ENCODE results near the gene ARMC9.
A peak's percentile ranks its signal among the peaks of the same experiment; 100 is the strongest.

Gene ARMC9

GRCh38 chr2:231337807-231338759, 139.7 kb downstream of the ARMC9 start:
- H3K36me3 ChIP-seq (ENCODE audit: control insufficient read depth, insufficient read depth, low read length, severe bottlenecking), result peaks cover 8% of the 10 kb centered on the region
- H3K9ac ChIP-seq (ENCODE audit: low read length), result no peak overlapping the region
- H3K4me1 ChIP-seq (ENCODE audit: control insufficient read depth, insufficient read depth, low read length), result no peaks in the 10 kb centered on the region
- DNase-seq (ENCODE audit: low read depth), result no peak
- H3K27me3 ChIP-seq (replicated peaks; ENCODE audit: control insufficient read depth, insufficient read depth, low read length), result no peaks in the 10 kb centered on the region
- H3K4me3 ChIP-seq (ENCODE audit: low read length), result no peak overlapping the region
- no peaks in the 10 kb centered on the region for H3K9me3 ChIP-seq (ENCODE audit: control insufficient read depth, low read length)

GRCh38 chr2:231339316-231339715, 140.9 kb downstream of the ARMC9 start:
- Histone ChIP-seq H3K9ac (ENCODE audit: low read length) (no peak overlapping the region), H3K36me3 (ENCODE audit: control insufficient read depth, insufficient read depth, low read length, severe bottlenecking) (peaks cover 2% of the 10 kb centered on the region)

DNA sequence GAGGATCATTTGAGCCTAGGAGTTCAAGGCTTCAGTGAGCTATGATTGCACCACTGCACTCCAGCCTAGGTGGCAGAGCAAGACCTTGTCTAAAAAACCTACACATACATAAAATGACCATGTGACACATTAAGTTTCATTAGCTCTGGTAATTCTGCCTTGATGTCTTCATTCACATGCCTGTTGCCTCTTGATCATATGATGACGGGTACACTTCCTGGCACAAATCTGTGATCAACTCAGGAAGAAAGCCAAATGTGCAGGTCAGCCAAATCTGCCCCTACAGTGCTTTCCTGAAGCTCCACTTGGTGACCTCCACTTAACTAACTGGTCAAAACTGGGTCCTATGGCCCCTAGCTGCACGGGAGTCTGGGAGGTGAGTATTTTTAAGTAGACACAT, 142.7 kb downstream of the ARMC9 start:
- H3K4me3 ChIP-seq (ENCODE audit: low read length), result no peak overlapping the region
- no peaks in the 10 kb centered on the region for H3K4me1 ChIP-seq (ENCODE audit: control insufficient read depth, insufficient read depth, low read length)
- no peak for DNase-seq (ENCODE audit: low read depth)
- peaks cover 9% of the 10 kb centered on the region for H3K36me3 ChIP-seq (ENCODE audit: control insufficient read depth, insufficient read depth, low read length, severe bottlenecking)
- no peak overlapping the region for H3K9ac ChIP-seq (ENCODE audit: low read length)
- H3K9me3 ChIP-seq (ENCODE audit: control insufficient read depth, low read length), result no peaks in the 10 kb centered on the region
- no peaks in the 10 kb centered on the region for H3K27me3 ChIP-seq (replicated peaks; ENCODE audit: control insufficient read depth, insufficient read depth, low read length)

More at GRCh38 chr2:231339316-231339715, 140.9 kb downstream of the ARMC9 start:
- Histone ChIP-seq H3K4me1 (ENCODE audit: control insufficient read depth, insufficient read depth, low read length) (no peaks in the 10 kb centered on the region), H3K4me3 (ENCODE audit: low read length) (no peak overlapping the region), H3K27me3 (replicated peaks; ENCODE audit: control insufficient read depth, insufficient read depth, low read length) (no peaks in the 10 kb centered on the region), H3K9me3 (ENCODE audit: control insufficient read depth, low read length) (no peaks in the 10 kb centered on the region)
- DNase-seq (ENCODE audit: low read depth), result no peak

DNA sequence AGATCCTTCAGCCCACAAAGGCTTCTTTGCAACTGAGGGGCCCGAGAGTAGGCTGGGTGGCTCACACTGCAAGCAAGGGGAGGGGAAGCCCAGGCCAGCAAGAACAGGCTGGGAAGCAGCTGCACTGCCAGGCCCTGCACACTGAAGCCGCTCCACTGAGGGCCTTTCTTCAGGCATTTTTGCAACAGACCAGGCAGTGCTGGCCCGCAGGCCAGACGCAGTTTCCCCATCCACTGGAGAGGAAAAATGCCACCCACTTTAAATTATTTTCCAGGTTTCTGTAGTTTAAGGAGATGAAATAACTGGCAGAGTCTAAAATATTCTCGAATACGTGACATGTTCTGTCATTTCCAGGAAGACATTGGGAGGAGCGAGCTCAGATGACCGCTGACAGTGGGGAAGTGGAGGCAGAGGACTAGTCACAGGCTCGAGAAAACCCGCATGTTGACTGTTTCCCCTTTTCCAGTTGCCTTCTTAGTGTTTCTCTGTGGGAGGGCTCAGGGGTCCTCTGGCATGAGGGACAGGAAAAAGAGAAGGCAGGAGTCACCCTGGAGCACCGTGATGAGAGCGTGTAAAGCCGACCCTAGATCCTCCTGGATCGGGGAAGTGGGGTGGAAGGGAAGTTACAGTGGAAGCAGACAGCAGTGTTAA, 143.8 kb downstream of the ARMC9 start:
- H3K9me3 ChIP-seq (ENCODE audit: control insufficient read depth, low read length), result no peaks in the 10 kb centered on the region
- peaks cover 3% of the 10 kb centered on the region for H3K4me1 ChIP-seq (ENCODE audit: control insufficient read depth, insufficient read depth, low read length)
- no peak for DNase-seq (ENCODE audit: low read depth)
- H3K4me3 ChIP-seq (ENCODE audit: low read length), result no peak overlapping the region
- H3K27me3 ChIP-seq (replicated peaks; ENCODE audit: control insufficient read depth, insufficient read depth, low read length), result no peaks in the 10 kb centered on the region
- H3K36me3 ChIP-seq (ENCODE audit: control insufficient read depth, insufficient read depth, low read length, severe bottlenecking), result peaks cover 7% of the 10 kb centered on the region
- no peak overlapping the region for H3K9ac ChIP-seq (ENCODE audit: low read length)

DNA sequence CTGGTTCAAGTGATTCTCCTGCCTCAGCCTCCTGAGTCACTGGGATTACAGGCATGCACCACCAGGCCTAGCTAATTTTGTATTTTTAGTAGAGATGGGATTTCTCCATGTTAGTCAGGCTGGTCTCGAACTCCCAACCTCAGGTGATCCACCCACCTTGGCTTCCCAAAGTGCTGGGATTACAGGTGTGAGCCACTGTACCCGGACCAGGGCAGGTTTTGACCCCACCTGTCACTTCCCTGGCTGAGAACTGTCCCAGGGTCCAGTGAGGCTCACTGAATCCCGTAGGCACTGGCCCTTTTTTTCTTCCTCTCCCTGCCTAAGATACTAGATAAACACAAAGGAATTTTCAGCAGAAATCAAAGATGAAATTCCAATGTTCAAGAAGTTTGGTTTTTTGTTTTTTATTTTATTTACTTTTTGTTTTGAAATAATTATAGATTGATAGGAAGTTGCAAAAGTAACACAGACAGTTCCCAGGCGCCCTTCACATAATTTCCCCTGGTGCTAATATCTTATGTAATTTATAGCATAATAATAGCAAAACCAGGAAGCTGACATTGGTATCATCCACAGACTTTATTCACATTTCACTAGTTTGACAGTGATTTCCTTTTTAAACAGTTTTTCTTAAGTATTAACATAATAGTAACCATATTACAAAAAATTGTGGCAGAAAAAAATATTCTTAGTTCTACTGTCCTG, 144.7 kb downstream of the ARMC9 start:
- peaks cover 12% of the 10 kb centered on the region for H3K4me1 ChIP-seq (ENCODE audit: control insufficient read depth, insufficient read depth, low read length)
- peaks cover 7% of the 10 kb centered on the region for H3K36me3 ChIP-seq (ENCODE audit: control insufficient read depth, insufficient read depth, low read length, severe bottlenecking)
- no peak overlapping the region for H3K4me3 ChIP-seq (ENCODE audit: low read length)
- no peak for DNase-seq (ENCODE audit: low read depth)
- no peaks in the 10 kb centered on the region for H3K9me3 ChIP-seq (ENCODE audit: control insufficient read depth, low read length)
- no peak overlapping the region for H3K9ac ChIP-seq (ENCODE audit: low read length)
- no peaks in the 10 kb centered on the region for H3K27me3 ChIP-seq (replicated peaks; ENCODE audit: control insufficient read depth, insufficient read depth, low read length)

GRCh38 chr2:231343988-231344387, 145.6 kb downstream of the ARMC9 start:
- H3K4me1 ChIP-seq (ENCODE audit: control insufficient read depth, insufficient read depth, low read length), result peaks cover 21% of the 10 kb centered on the region
- H3K4me3 ChIP-seq (ENCODE audit: low read length), result no peak overlapping the region
- H3K36me3 ChIP-seq (ENCODE audit: control insufficient read depth, insufficient read depth, low read length, severe bottlenecking), result peaks cover 7% of the 10 kb centered on the region
- no peak overlapping the region for H3K9ac ChIP-seq (ENCODE audit: low read length)
- no peaks in the 10 kb centered on the region for H3K27me3 ChIP-seq (replicated peaks; ENCODE audit: control insufficient read depth, insufficient read depth, low read length)
- H3K9me3 ChIP-seq (ENCODE audit: control insufficient read depth, low read length), result no peaks in the 10 kb centered on the region
- DNase-seq (ENCODE audit: low read depth), result no peak

- no peak for DNase-seq (ENCODE audit: low read depth)
- Histone ChIP-seq H3K9me3 (ENCODE audit: control insufficient read depth, low read length) (no peaks in the 10 kb centered on the region), H3K9ac (ENCODE audit: low read length) (no peak overlapping the region), H3K4me3 (ENCODE audit: low read length) (no peak overlapping the region), H3K36me3 (ENCODE audit: control insufficient read depth, insufficient read depth, low read length, severe bottlenecking) (peaks cover 7% of the 10 kb centered on the region), H3K27me3 (replicated peaks; ENCODE audit: control insufficient read depth, insufficient read depth, low read length) (no peaks in the 10 kb centered on the region), H3K4me1 (ENCODE audit: control insufficient read depth, insufficient read depth, low read length) (peaks cover 22% of the 10 kb centered on the region)
These were observed 146.4 kb downstream of the ARMC9 start for GRCh38 chr2:231344851-231345250.

DNA sequence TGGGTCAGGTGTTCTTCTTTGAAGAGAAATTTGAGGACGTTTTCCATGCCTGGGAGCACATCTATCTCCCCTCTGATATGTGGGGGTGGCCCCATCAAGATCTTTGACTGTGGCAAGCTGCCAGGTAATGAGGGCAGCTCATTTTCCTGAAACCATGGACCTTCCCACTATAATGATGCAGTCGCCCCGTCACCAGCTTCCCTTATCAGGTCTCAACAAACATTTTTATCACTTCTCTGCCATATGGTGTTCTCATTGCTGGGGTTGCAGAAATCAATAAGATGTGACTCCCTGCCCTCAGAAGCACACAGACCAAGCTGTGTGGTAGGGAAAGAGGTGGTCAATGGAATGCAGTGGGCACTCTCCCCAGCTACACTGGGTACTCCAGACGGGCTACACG, 148.7 kb downstream of the ARMC9 start:
- Histone ChIP-seq H3K9ac (ENCODE audit: low read length) (no peak overlapping the region), H3K27me3 (replicated peaks; ENCODE audit: control insufficient read depth, insufficient read depth, low read length) (no peaks in the 10 kb centered on the region), H3K36me3 (ENCODE audit: control insufficient read depth, insufficient read depth, low read length, severe bottlenecking) (peaks cover 7% of the 10 kb centered on the region), H3K4me1 (ENCODE audit: control insufficient read depth, insufficient read depth, low read length) (peaks cover 22% of the 10 kb centered on the region), H3K4me3 (ENCODE audit: low read length) (no peak overlapping the region), H3K9me3 (ENCODE audit: control insufficient read depth, low read length) (no peaks in the 10 kb centered on the region)
- no peak for DNase-seq (ENCODE audit: low read depth)

- Histone ChIP-seq H3K9me3 (ENCODE audit: control insufficient read depth, low read length) (no peaks in the 10 kb centered on the region), H3K9ac (ENCODE audit: low read length) (no peak overlapping the region), H3K4me1 (ENCODE audit: control insufficient read depth, insufficient read depth, low read length) (peaks cover 22% of the 10 kb centered on the region), H3K27me3 (replicated peaks; ENCODE audit: control insufficient read depth, insufficient read depth, low read length) (no peaks in the 10 kb centered on the region), H3K36me3 (ENCODE audit: control insufficient read depth, insufficient read depth, low read length, severe bottlenecking) (peaks cover 7% of the 10 kb centered on the region), H3K4me3 (ENCODE audit: low read length) (no peak overlapping the region)
- DNase-seq (ENCODE audit: low read depth), result peak; percentile 12
These were observed 149.2 kb downstream of the ARMC9 start for GRCh38 chr2:231347638-231348037.

DNA sequence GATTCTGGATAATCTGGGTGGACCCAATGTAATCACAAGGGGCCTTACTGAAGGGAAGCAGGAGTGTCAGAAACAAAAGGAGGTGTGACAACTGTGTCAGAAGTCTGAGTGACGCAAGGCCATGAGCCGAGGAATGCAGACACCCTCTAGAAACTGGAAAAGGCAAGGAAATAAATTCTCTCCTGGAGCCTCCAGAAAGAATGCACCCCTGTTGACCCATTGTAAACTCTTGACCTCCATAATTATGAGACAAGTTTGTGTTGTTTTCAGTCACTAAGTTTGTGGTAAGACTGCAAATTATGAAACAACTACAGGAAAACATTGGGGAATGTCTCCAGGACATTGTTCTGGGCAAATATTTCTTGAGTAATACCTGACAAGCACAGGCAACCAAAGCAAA, 149.7 kb downstream of the ARMC9 start:
- peak; percentile 28 for DNase-seq (ENCODE audit: low read depth)
- Histone ChIP-seq H3K4me3 (ENCODE audit: low read length) (no peak overlapping the region), H3K4me1 (ENCODE audit: control insufficient read depth, insufficient read depth, low read length) (peaks cover 22% of the 10 kb centered on the region), H3K9me3 (ENCODE audit: control insufficient read depth, low read length) (no peaks in the 10 kb centered on the region), H3K36me3 (ENCODE audit: control insufficient read depth, insufficient read depth, low read length, severe bottlenecking) (peaks cover 7% of the 10 kb centered on the region), H3K27me3 (replicated peaks; ENCODE audit: control insufficient read depth, insufficient read depth, low read length) (no peaks in the 10 kb centered on the region), H3K9ac (ENCODE audit: low read length) (no peak overlapping the region)
